IMR-90 (cell line): ENCODE data around the gene CLIC4. TPM values are rescaled to one million over a fixed set of nuclear protein-coding genes. Genes with fewer than 3 reads are reported as not detected.

Source experiments
- ATAC-seq: fragments of 200-7000 bp; cut with Tn5 transposase; 2 replicates; pipeline ENCODE4 v1.9.1; 2020; ENCODE audit warnings: low read depth, mild to moderate bottlenecking, moderate library complexity
- BruUV-seq: library from RNA; stranded (reverse); fragments of 400-500 nt; replicated peaks from 2 replicates; lab custom pipeline; 2021; lab: Mats Ljungman, UMichigan
- CTCF ChIA-PET: fragments of 300-600 bp; formaldehyde crosslinking; extraction: SDS; loops from one replicate; lab custom pipeline; 2021; ENCODE audit warnings: antibody characterized with exemption; lab: Yijun Ruan, JAX
- POLR2A ChIA-PET: fragments of 300-600 bp; sonication (Branson Sonifier 250); formaldehyde crosslinking; loops from one replicate; lab custom pipeline; 2022; ENCODE audit warnings: antibody characterized with exemption; ENCODE audit not compliant: unreplicated experiment; lab: Charles Lee
- DNase-seq: peaks from one replicate; pipeline ENCODE4 v3.0.0; 2013
- H2AFZ ChIP-seq: replicated peaks from 2 replicates; pipeline ENCODE3; 2013; ENCODE audit warnings: low read length, mild to moderate bottlenecking; ENCODE audit not compliant: poor library complexity
- H2AK5ac ChIP-seq: 2 replicates; pipeline ENCODE4 v1.6.1; 2013; ENCODE audit warnings: low read depth, low read length, inconsistent platforms
- H2AK9ac ChIP-seq: replicated peaks from 2 replicates; pipeline ENCODE3; 2013; ENCODE audit warnings: mild to moderate bottlenecking, low read depth, low read length, moderate library complexity; ENCODE audit not compliant: poor library complexity
- H2BK120ac ChIP-seq: 2 replicates; pipeline ENCODE4 v1.6.1; 2013; ENCODE audit warnings: low read depth, low read length, inconsistent platforms
- H2BK15ac ChIP-seq: 3 replicates; pipeline ENCODE4 v1.6.1; 2013; ENCODE audit warnings: low read depth, low read length, inconsistent platforms
- H2BK20ac ChIP-seq: 2 replicates; pipeline ENCODE4 v1.6.1; 2013; ENCODE audit warnings: low read depth, mild to moderate bottlenecking, inconsistent platforms, low read length, moderate library complexity
- H2BK5ac ChIP-seq: 2 replicates; pipeline ENCODE4 v1.6.1; 2013; ENCODE audit warnings: mild to moderate bottlenecking, low read depth, low read length, inconsistent platforms; ENCODE audit not compliant: poor library complexity, severe bottlenecking
- H3K14ac ChIP-seq: replicated peaks from 2 replicates; pipeline ENCODE4 v1.6.1; 2013; ENCODE audit warnings: low read depth, low read length, inconsistent platforms
- H3K18ac ChIP-seq: 2 replicates; pipeline ENCODE4 v1.6.1; 2013; ENCODE audit warnings: low read depth, low read length, control low read depth
- H3K23ac ChIP-seq: 2 replicates; pipeline ENCODE4 v1.6.1; 2013; ENCODE audit warnings: low read depth, low read length, inconsistent platforms
- H3K27ac ChIP-seq: 2 replicates; pipeline ENCODE4 v1.5.1; 2013; ENCODE audit warnings: mild to moderate bottlenecking, control low read depth, low read length; ENCODE audit not compliant: insufficient read depth
- H3K27me3 ChIP-seq: 2 replicates; pipeline ENCODE4 v1.6.1; 2013; ENCODE audit warnings: low read length; ENCODE audit not compliant: control insufficient read depth, insufficient read depth
- H3K36me3 ChIP-seq: 2 replicates; pipeline ENCODE4 v1.6.1; 2013; ENCODE audit warnings: low read length, mixed read lengths; ENCODE audit not compliant: control insufficient read depth, insufficient read depth
- H3K4ac ChIP-seq: 2 replicates; pipeline ENCODE4 v1.6.1; 2013; ENCODE audit warnings: low read depth, low read length, inconsistent platforms
- H3K4me1 ChIP-seq: 2 replicates; pipeline ENCODE4 v1.6.1; 2013; ENCODE audit warnings: low read length, mixed read lengths; ENCODE audit not compliant: control insufficient read depth, insufficient read depth
- H3K4me2 ChIP-seq: 2 replicates; pipeline ENCODE4 v1.6.1; 2013; ENCODE audit warnings: low read depth, mild to moderate bottlenecking, control low read depth, low read length, moderate library complexity
- H3K4me3 ChIP-seq: 2 replicates; pipeline ENCODE4 v1.5.1; 2013; ENCODE audit warnings: low read depth, mild to moderate bottlenecking, control low read depth, low read length, moderate library complexity; ENCODE audit not compliant: insufficient read depth
- H3K56ac ChIP-seq: 2 replicates; pipeline ENCODE4 v1.6.1; 2013; ENCODE audit warnings: low read length, inconsistent platforms; ENCODE audit not compliant: insufficient read depth; ENCODE audit errors: extremely low read depth
- H3K79me1 ChIP-seq, 2 experiments: 2 replicates each; pipeline ENCODE4 v1.6.1; 2013; ENCODE audit warnings: low read length in 2 of 2, inconsistent platforms in 1 of 2, low read depth in 1 of 2
- H3K9ac ChIP-seq: 2 replicates; pipeline ENCODE4 v1.6.1; 2013; ENCODE audit warnings: low read depth, low read length, control low read depth
- H3K9me1 ChIP-seq: 2 replicates; pipeline ENCODE4 v1.6.1; 2013; ENCODE audit warnings: low read length, inconsistent platforms; ENCODE audit not compliant: insufficient read depth
- H3K9me3 ChIP-seq: 2 replicates; pipeline ENCODE4 v1.6.1; 2013; ENCODE audit warnings: low read length; ENCODE audit not compliant: control insufficient read depth, insufficient read depth
- H4K20me1 ChIP-seq: 2 replicates; pipeline ENCODE4 v1.6.1; 2013; ENCODE audit warnings: low read length, inconsistent platforms; ENCODE audit not compliant: insufficient read depth
- H4K5ac ChIP-seq: 2 replicates; pipeline ENCODE4 v1.6.1; 2013; ENCODE audit warnings: mild to moderate bottlenecking, low read depth, low read length, control low read depth
- H4K8ac ChIP-seq, 2 experiments: 2 replicates each; pipeline ENCODE4 v1.6.1; 2013; ENCODE audit warnings: low read depth in 2 of 2, low read length in 2 of 2, control low read depth in 1 of 2, inconsistent platforms in 1 of 2
- H4K91ac ChIP-seq: 2 replicates; pipeline ENCODE4 v1.6.1; 2013; ENCODE audit warnings: low read depth, low read length, inconsistent platforms; ENCODE audit not compliant: insufficient read depth
- BHLHE40 ChIP-seq: fragments of 150-350 bp; IDR thresholded peaks from 2 replicates; pipeline ENCODE4 v1.6.1; 2016; ENCODE audit warnings: mild to moderate bottlenecking, low read depth, low read length
- CEBPB ChIP-seq: IDR thresholded peaks from 2 replicates; pipeline ENCODE4 v1.6.1; 2012; ENCODE audit warnings: low read depth, low read length, improper control_type of control experiment
- CHD1 ChIP-seq: IDR thresholded peaks from 2 replicates; pipeline ENCODE4 v1.6.1; 2012; ENCODE audit warnings: low read depth, low read length, improper control_type of control experiment
- FOS ChIP-seq: fragments of 150-350 bp; IDR thresholded peaks from 2 replicates; pipeline ENCODE4 v1.6.1; 2016; ENCODE audit warnings: low read depth, low read length
- MAFK ChIP-seq: IDR thresholded peaks from 2 replicates; pipeline ENCODE4 v1.6.1; 2012; ENCODE audit warnings: low read depth, low read length, improper control_type of control experiment
- MAZ ChIP-seq: IDR thresholded peaks from 2 replicates; pipeline ENCODE4 v1.6.1; 2012; ENCODE audit warnings: low read depth, mild to moderate bottlenecking, low read length, improper control_type of control experiment, moderate library complexity, borderline replicate concordance
- MXI1 ChIP-seq: IDR thresholded peaks from 2 replicates; pipeline ENCODE4 v1.6.1; 2012; ENCODE audit warnings: low read depth, mild to moderate bottlenecking, low read length, moderate library complexity, borderline replicate concordance
- NFE2L2 ChIP-seq: fragments of 150-350 bp; IDR thresholded peaks from 2 replicates; pipeline ENCODE4 v1.6.1; 2016; ENCODE audit warnings: low read depth, mild to moderate bottlenecking, low read length
- POLR2A ChIP-seq: IDR thresholded peaks from 2 replicates; pipeline ENCODE4 v1.6.1; 2012; ENCODE audit warnings: mild to moderate bottlenecking, low read depth, low read length
- RAD21 ChIP-seq: IDR thresholded peaks from 2 replicates; pipeline ENCODE4 v1.6.1; 2012; ENCODE audit warnings: low read length, improper control_type of control experiment
- RCOR1 ChIP-seq: IDR thresholded peaks from 2 replicates; pipeline ENCODE4 v1.6.1; 2012; ENCODE audit warnings: mild to moderate bottlenecking, low read length, improper control_type of control experiment; ENCODE audit not compliant: insufficient replicate concordance
- RFX5 ChIP-seq: IDR thresholded peaks from 2 replicates; pipeline ENCODE4 v1.8.0; 2012; ENCODE audit warnings: low read depth, mild to moderate bottlenecking, low read length, moderate library complexity
- SMC3 ChIP-seq: fragments of 150-350 bp; IDR thresholded peaks from 2 replicates; pipeline ENCODE4 v1.6.1; 2016; ENCODE audit warnings: low read depth, mild to moderate bottlenecking, antibody characterized with exemption, low read length, moderate library complexity
- USF2 ChIP-seq: fragments of 150-350 bp; IDR thresholded peaks from 2 replicates; pipeline ENCODE4 v1.6.1; 2017; ENCODE audit warnings: mild to moderate bottlenecking, antibody characterized with exemption, low read length, low read depth
- WGBS, 2 experiments: methylation state at CpG; one replicate each; pipeline versions ENCODE4 v1.1.5 to v1.1.7; 2013; ENCODE audit warnings: missing lambda C conversion rate in 2 of 2; ENCODE audit not compliant: insufficient read length in 1 of 2; ENCODE audit errors: extremely low coverage in 2 of 2; 5-methylcytosine and 5-hydroxymethylcytosine counted together
- dilution Hi-C: fragments of 300-500 bp; cut with HindIII; formaldehyde crosslinking; loops from one replicate; pipeline ENCODE4 v1.14.3; 2018; ENCODE audit warnings: low sequenced_read_pairs; ENCODE audit not compliant: unreplicated experiment
- in situ Hi-C: fragments of 300-500 bp; cut with MboI; formaldehyde crosslinking; loops from 3 replicates; pipeline ENCODE4 v1.14.3; 2019; ENCODE audit warnings: low sequenced_read_pairs, inconsistent platforms, mixed read lengths
- intact Hi-C: fragments of 100-400 bp; cut with micrococcal nuclease; formaldehyde crosslinking; loops from 2 replicates; pipeline ENCODE4 v1.10.0; 2022
- polyA plus RNA-seq, 3 experiments: library from polyadenylated mRNA; depleted of rRNA; stranded (reverse); fragments of >200 nt; gene quantifications; 2 replicates each; pipeline ENCODE4 v1.2.3, GENCODE V29; 2012; ENCODE audit warnings: low replicate concordance in 1 of 3
- total RNA-seq: library from RNA; depleted of rRNA; stranded (reverse); fragments of >200 nt; gene quantifications from 2 replicates; pipeline ENCODE4 v1.2.3, GENCODE V29; 2012
- TF ChIP-seq, protein P1 (sequence below): conservative IDR thresholded peaks from 2 replicates; pipeline ENCODE4 v1.5.1; 2012; ENCODE audit warnings: mild to moderate bottlenecking, low read depth, low read length, improper control_type of control experiment
- TF ChIP-seq, protein P2 (sequence below): fragments of 150-350 bp; IDR thresholded peaks from 2 replicates; pipeline ENCODE4 v1.6.1; 2016; ENCODE audit warnings: low read depth, mild to moderate bottlenecking, low read length, moderate library complexity, borderline replicate concordance

The CLIC4 gene
- total and polyA plus RNA-seq, 2 of the 4 experiments (the other 2 are of a cell fraction) = 242 to 392 TPM

DNA sequence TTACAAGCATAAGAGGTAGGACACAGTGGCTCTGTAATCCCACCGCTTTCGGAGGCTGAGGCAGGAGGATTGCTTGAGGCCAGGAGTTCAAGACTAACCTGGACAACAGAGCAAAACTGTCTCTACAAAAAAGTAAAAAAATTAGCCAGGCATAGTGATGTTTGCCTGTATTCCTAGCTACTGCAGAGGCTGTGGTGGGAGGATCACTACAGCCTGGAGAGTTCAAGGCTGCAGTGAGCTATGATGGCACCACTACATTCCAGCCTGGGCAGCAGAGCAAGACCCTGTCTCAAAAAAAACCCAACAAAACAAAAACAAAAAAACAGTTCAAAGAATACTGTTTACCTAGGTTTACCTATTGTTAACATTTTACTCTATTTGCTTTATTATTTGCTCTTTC, 37.4 kb downstream of the CLIC4 start:
- WGBS, 2 experiments = no CpG with 5 or more reads among the region's 2 CpGs
- H4K5ac ChIP-seq = no peak overlapping the region
- 0 out of 2 replicates have a peak, but pooled peaks cover 7% of the 10 kb centered on the region for H3K9me1 ChIP-seq
- H3K23ac ChIP-seq = no peak overlapping the region
- peaks cover 0 to 48% of the 10 kb centered on the region in 2 experiments; a peak in 2 of 4 replicates for H3K79me1 ChIP-seq
- ChIA-PET CTCF (no interaction called here), POLR2A (no interaction called here)
- no peaks in the 10 kb centered on the region for H3K27me3 ChIP-seq
- H2BK120ac ChIP-seq = no peak overlapping the region
- no peak overlapping the region for H2AFZ ChIP-seq
- H2BK20ac ChIP-seq = no peak overlapping the region
- no TSS peak for BruUV-seq
- H3K4me3 ChIP-seq = no peak overlapping the region
- no peak overlapping the region for H3K18ac ChIP-seq
- no peak overlapping the region for H2AK9ac ChIP-seq
- H4K20me1 ChIP-seq = peaks cover 89% of the 10 kb centered on the region
- no peak overlapping the region for H3K4ac ChIP-seq
- H4K91ac ChIP-seq = no peak overlapping the region
- in situ Hi-C loops = no loop called here
- TF ChIP-seq MAZ (no peak), MAFK (no peak), CEBPB (no peak), RFX5 (no peak), CHD1 (no peak), SMC3 (no peak), USF2 (no peak), NFE2L2 (no peak), BHLHE40 (no peak), MXI1 (no peak), FOS (no peak), RAD21 (no peak), RCOR1 (no peak), POLR2A (no peak)
- TF ChIP-seq, protein P1, sequence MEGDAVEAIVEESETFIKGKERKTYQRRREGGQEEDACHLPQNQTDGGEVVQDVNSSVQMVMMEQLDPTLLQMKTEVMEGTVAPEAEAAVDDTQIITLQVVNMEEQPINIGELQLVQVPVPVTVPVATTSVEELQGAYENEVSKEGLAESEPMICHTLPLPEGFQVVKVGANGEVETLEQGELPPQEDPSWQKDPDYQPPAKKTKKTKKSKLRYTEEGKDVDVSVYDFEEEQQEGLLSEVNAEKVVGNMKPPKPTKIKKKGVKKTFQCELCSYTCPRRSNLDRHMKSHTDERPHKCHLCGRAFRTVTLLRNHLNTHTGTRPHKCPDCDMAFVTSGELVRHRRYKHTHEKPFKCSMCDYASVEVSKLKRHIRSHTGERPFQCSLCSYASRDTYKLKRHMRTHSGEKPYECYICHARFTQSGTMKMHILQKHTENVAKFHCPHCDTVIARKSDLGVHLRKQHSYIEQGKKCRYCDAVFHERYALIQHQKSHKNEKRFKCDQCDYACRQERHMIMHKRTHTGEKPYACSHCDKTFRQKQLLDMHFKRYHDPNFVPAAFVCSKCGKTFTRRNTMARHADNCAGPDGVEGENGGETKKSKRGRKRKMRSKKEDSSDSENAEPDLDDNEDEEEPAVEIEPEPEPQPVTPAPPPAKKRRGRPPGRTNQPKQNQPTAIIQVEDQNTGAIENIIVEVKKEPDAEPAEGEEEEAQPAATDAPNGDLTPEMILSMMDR = no peak
- TF ChIP-seq, protein P2, sequence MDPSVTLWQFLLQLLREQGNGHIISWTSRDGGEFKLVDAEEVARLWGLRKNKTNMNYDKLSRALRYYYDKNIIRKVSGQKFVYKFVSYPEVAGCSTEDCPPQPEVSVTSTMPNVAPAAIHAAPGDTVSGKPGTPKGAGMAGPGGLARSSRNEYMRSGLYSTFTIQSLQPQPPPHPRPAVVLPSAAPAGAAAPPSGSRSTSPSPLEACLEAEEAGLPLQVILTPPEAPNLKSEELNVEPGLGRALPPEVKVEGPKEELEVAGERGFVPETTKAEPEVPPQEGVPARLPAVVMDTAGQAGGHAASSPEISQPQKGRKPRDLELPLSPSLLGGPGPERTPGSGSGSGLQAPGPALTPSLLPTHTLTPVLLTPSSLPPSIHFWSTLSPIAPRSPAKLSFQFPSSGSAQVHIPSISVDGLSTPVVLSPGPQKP = no peak
- H2AK5ac ChIP-seq = no peak overlapping the region
- H2BK15ac ChIP-seq = no peak overlapping the region; the same call in 2 of the 3 replicates
- no peak overlapping the region for H3K9ac ChIP-seq
- no peak overlapping the region for H3K27ac ChIP-seq
- no peak overlapping the region for H4K8ac ChIP-seq
- peaks cover 4% of the 10 kb centered on the region; the same call in 1 of the 2 replicates for H3K4me1 ChIP-seq
- no peak overlapping the region for H2BK5ac ChIP-seq
- no peak for ATAC-seq
- dilution Hi-C loops = no loop called here
- intact Hi-C loops = loop anchor here (5.0 kb wide), 1 partner anchor 45 kb away; no protein-coding TSS in a partner anchor
- no peaks in the 10 kb centered on the region for H3K9me3 ChIP-seq
- no peak overlapping the region for H3K56ac ChIP-seq
- DNase-seq = no peak
- H3K36me3 ChIP-seq = peaks cover 4% of the 10 kb centered on the region
- H3K4me2 ChIP-seq = no peak overlapping the region
- no peak overlapping the region; the same call in 1 of the 2 replicates for H3K14ac ChIP-seq
